ENCODE measurements around the gene SLC25A5.

DNA sequence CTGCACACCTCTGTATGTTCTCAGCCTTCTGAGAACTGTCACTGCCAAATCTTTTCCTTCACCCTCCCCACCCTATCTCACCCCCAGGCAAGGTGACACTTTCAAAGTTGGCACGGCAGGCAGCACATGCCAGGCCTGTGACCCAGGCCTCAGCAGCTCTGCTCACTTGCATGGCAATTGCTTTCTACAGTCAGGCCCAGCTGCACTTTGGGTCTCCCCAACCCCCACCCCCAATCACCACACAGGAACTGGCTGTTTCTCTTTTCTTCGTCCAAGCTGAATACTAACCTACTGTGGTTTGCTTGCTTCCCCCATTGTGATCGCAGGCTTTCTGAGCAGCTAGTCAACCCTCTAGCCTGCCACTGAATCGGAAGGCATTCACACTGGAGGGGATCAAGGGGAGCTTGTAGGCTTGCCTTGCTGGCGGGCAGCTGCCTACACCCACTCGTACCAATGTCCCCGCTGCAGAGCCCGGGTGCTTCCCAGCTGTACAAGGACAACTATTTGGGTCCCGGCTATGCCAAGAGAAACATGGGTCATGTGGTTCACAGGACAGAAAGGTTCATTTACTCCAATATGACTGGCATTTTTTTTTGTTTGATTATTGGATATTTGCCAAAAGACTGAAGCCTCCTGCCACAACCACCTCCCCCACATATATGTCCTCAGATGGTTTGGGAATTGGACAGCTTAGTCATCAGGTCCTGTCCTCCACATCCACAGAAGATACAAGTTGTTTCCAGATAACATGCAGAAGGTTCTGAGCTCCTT lies 41.0 kb upstream of the SLC25A5 start:
- no peak for TF ChIP-seq POLR2A (IDR thresholded peaks at IDR 0.05; ENCODE audit: low read depth)
- TF ChIP-seq, protein P1, sequence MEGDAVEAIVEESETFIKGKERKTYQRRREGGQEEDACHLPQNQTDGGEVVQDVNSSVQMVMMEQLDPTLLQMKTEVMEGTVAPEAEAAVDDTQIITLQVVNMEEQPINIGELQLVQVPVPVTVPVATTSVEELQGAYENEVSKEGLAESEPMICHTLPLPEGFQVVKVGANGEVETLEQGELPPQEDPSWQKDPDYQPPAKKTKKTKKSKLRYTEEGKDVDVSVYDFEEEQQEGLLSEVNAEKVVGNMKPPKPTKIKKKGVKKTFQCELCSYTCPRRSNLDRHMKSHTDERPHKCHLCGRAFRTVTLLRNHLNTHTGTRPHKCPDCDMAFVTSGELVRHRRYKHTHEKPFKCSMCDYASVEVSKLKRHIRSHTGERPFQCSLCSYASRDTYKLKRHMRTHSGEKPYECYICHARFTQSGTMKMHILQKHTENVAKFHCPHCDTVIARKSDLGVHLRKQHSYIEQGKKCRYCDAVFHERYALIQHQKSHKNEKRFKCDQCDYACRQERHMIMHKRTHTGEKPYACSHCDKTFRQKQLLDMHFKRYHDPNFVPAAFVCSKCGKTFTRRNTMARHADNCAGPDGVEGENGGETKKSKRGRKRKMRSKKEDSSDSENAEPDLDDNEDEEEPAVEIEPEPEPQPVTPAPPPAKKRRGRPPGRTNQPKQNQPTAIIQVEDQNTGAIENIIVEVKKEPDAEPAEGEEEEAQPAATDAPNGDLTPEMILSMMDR (IDR thresholded peaks at IDR 0.05), result no peak
